IMR-90 (cell line): Measurements from ENCODE around the gene C1orf141. TPM values are rescaled to one million over a fixed set of nuclear protein-coding genes. Genes with fewer than 3 reads are reported as not detected.

Experiments
- ATAC-seq: fragments of 200-7000 bp; cut with Tn5 transposase; 2 replicates; pipeline ENCODE4 v1.9.1; 2020; ENCODE audit warnings: low read depth, mild to moderate bottlenecking, moderate library complexity
- BruUV-seq: library from RNA; stranded (reverse); fragments of 400-500 nt; replicated peaks from 2 replicates; lab custom pipeline; 2021; lab: Mats Ljungman, UMichigan
- CTCF ChIA-PET: fragments of 300-600 bp; formaldehyde crosslinking; extraction: SDS; loops from one replicate; lab custom pipeline; 2021; ENCODE audit warnings: antibody characterized with exemption; lab: Yijun Ruan, JAX
- POLR2A ChIA-PET: fragments of 300-600 bp; sonication (Branson Sonifier 250); formaldehyde crosslinking; loops from one replicate; lab custom pipeline; 2022; ENCODE audit warnings: antibody characterized with exemption; ENCODE audit not compliant: unreplicated experiment; lab: Charles Lee
- DNase-seq: peaks from one replicate; pipeline ENCODE4 v3.0.0; 2013
- H2AFZ ChIP-seq: replicated peaks from 2 replicates; pipeline ENCODE3; 2013; ENCODE audit warnings: low read length, mild to moderate bottlenecking; ENCODE audit not compliant: poor library complexity
- H2AK5ac ChIP-seq: 2 replicates; pipeline ENCODE4 v1.6.1; 2013; ENCODE audit warnings: low read depth, low read length, inconsistent platforms
- H2AK9ac ChIP-seq: replicated peaks from 2 replicates; pipeline ENCODE3; 2013; ENCODE audit warnings: mild to moderate bottlenecking, low read depth, low read length, moderate library complexity; ENCODE audit not compliant: poor library complexity
- H2BK120ac ChIP-seq: 2 replicates; pipeline ENCODE4 v1.6.1; 2013; ENCODE audit warnings: low read depth, low read length, inconsistent platforms
- H2BK15ac ChIP-seq: 3 replicates; pipeline ENCODE4 v1.6.1; 2013; ENCODE audit warnings: low read depth, low read length, inconsistent platforms
- H2BK20ac ChIP-seq: 2 replicates; pipeline ENCODE4 v1.6.1; 2013; ENCODE audit warnings: low read depth, mild to moderate bottlenecking, inconsistent platforms, low read length, moderate library complexity
- H2BK5ac ChIP-seq: 2 replicates; pipeline ENCODE4 v1.6.1; 2013; ENCODE audit warnings: mild to moderate bottlenecking, low read depth, low read length, inconsistent platforms; ENCODE audit not compliant: poor library complexity, severe bottlenecking
- H3K14ac ChIP-seq: replicated peaks from 2 replicates; pipeline ENCODE4 v1.6.1; 2013; ENCODE audit warnings: low read depth, low read length, inconsistent platforms
- H3K18ac ChIP-seq: 2 replicates; pipeline ENCODE4 v1.6.1; 2013; ENCODE audit warnings: low read depth, low read length, control low read depth
- H3K23ac ChIP-seq: 2 replicates; pipeline ENCODE4 v1.6.1; 2013; ENCODE audit warnings: low read depth, low read length, inconsistent platforms
- H3K27ac ChIP-seq: 2 replicates; pipeline ENCODE4 v1.5.1; 2013; ENCODE audit warnings: mild to moderate bottlenecking, control low read depth, low read length; ENCODE audit not compliant: insufficient read depth
- H3K27me3 ChIP-seq: 2 replicates; pipeline ENCODE4 v1.6.1; 2013; ENCODE audit warnings: low read length; ENCODE audit not compliant: control insufficient read depth, insufficient read depth
- H3K36me3 ChIP-seq: 2 replicates; pipeline ENCODE4 v1.6.1; 2013; ENCODE audit warnings: low read length, mixed read lengths; ENCODE audit not compliant: control insufficient read depth, insufficient read depth
- H3K4ac ChIP-seq: 2 replicates; pipeline ENCODE4 v1.6.1; 2013; ENCODE audit warnings: low read depth, low read length, inconsistent platforms
- H3K4me1 ChIP-seq: 2 replicates; pipeline ENCODE4 v1.6.1; 2013; ENCODE audit warnings: low read length, mixed read lengths; ENCODE audit not compliant: control insufficient read depth, insufficient read depth
- H3K4me2 ChIP-seq: 2 replicates; pipeline ENCODE4 v1.6.1; 2013; ENCODE audit warnings: low read depth, mild to moderate bottlenecking, control low read depth, low read length, moderate library complexity
- H3K4me3 ChIP-seq: 2 replicates; pipeline ENCODE4 v1.5.1; 2013; ENCODE audit warnings: low read depth, mild to moderate bottlenecking, control low read depth, low read length, moderate library complexity; ENCODE audit not compliant: insufficient read depth
- H3K56ac ChIP-seq: 2 replicates; pipeline ENCODE4 v1.6.1; 2013; ENCODE audit warnings: low read length, inconsistent platforms; ENCODE audit not compliant: insufficient read depth; ENCODE audit errors: extremely low read depth
- H3K79me1 ChIP-seq, 2 experiments: 2 replicates each; pipeline ENCODE4 v1.6.1; 2013; ENCODE audit warnings: low read length in 2 of 2, inconsistent platforms in 1 of 2, low read depth in 1 of 2
- H3K9ac ChIP-seq: 2 replicates; pipeline ENCODE4 v1.6.1; 2013; ENCODE audit warnings: low read depth, low read length, control low read depth
- H3K9me1 ChIP-seq: 2 replicates; pipeline ENCODE4 v1.6.1; 2013; ENCODE audit warnings: low read length, inconsistent platforms; ENCODE audit not compliant: insufficient read depth
- H3K9me3 ChIP-seq: 2 replicates; pipeline ENCODE4 v1.6.1; 2013; ENCODE audit warnings: low read length; ENCODE audit not compliant: control insufficient read depth, insufficient read depth
- H4K20me1 ChIP-seq: 2 replicates; pipeline ENCODE4 v1.6.1; 2013; ENCODE audit warnings: low read length, inconsistent platforms; ENCODE audit not compliant: insufficient read depth
- H4K5ac ChIP-seq: 2 replicates; pipeline ENCODE4 v1.6.1; 2013; ENCODE audit warnings: mild to moderate bottlenecking, low read depth, low read length, control low read depth
- H4K8ac ChIP-seq, 2 experiments: 2 replicates each; pipeline ENCODE4 v1.6.1; 2013; ENCODE audit warnings: low read depth in 2 of 2, low read length in 2 of 2, control low read depth in 1 of 2, inconsistent platforms in 1 of 2
- H4K91ac ChIP-seq: 2 replicates; pipeline ENCODE4 v1.6.1; 2013; ENCODE audit warnings: low read depth, low read length, inconsistent platforms; ENCODE audit not compliant: insufficient read depth
- CHD1 ChIP-seq: IDR thresholded peaks from 2 replicates; pipeline ENCODE4 v1.6.1; 2012; ENCODE audit warnings: low read depth, low read length, improper control_type of control experiment
- FOS ChIP-seq: fragments of 150-350 bp; IDR thresholded peaks from 2 replicates; pipeline ENCODE4 v1.6.1; 2016; ENCODE audit warnings: low read depth, low read length
- MAZ ChIP-seq: IDR thresholded peaks from 2 replicates; pipeline ENCODE4 v1.6.1; 2012; ENCODE audit warnings: low read depth, mild to moderate bottlenecking, low read length, improper control_type of control experiment, moderate library complexity, borderline replicate concordance
- RFX5 ChIP-seq: IDR thresholded peaks from 2 replicates; pipeline ENCODE4 v1.8.0; 2012; ENCODE audit warnings: low read depth, mild to moderate bottlenecking, low read length, moderate library complexity
- WGBS, 2 experiments: methylation state at CpG; one replicate each; pipeline versions ENCODE4 v1.1.5 to v1.1.7; 2013; ENCODE audit warnings: missing lambda C conversion rate in 2 of 2; ENCODE audit not compliant: insufficient read length in 1 of 2; ENCODE audit errors: extremely low coverage in 2 of 2; 5-methylcytosine and 5-hydroxymethylcytosine counted together
- dilution Hi-C: fragments of 300-500 bp; cut with HindIII; formaldehyde crosslinking; loops from one replicate; pipeline ENCODE4 v1.14.3; 2018; ENCODE audit warnings: low sequenced_read_pairs; ENCODE audit not compliant: unreplicated experiment
- in situ Hi-C: fragments of 300-500 bp; cut with MboI; formaldehyde crosslinking; loops from 3 replicates; pipeline ENCODE4 v1.14.3; 2019; ENCODE audit warnings: low sequenced_read_pairs, inconsistent platforms, mixed read lengths
- intact Hi-C: fragments of 100-400 bp; cut with micrococcal nuclease; formaldehyde crosslinking; loops from 2 replicates; pipeline ENCODE4 v1.10.0; 2022
- polyA plus RNA-seq, 3 experiments: library from polyadenylated mRNA; depleted of rRNA; stranded (reverse); fragments of >200 nt; gene quantifications; 2 replicates each; pipeline ENCODE4 v1.2.3, GENCODE V29; 2012; ENCODE audit warnings: low replicate concordance in 1 of 3
- total RNA-seq: library from RNA; depleted of rRNA; stranded (reverse); fragments of >200 nt; gene quantifications from 2 replicates; pipeline ENCODE4 v1.2.3, GENCODE V29; 2012

C1orf141 gene
- total and polyA plus RNA-seq, 2 of the 4 experiments (the other 2 are of a cell fraction): not detected

- Histone ChIP-seq H2BK120ac (no peak overlapping the region), H3K56ac (no peak overlapping the region), H3K4me3 (no peak overlapping the region), H2BK20ac (no peak overlapping the region), H3K14ac (no peak overlapping the region), H2AK5ac (no peak overlapping the region), H4K91ac (no peak overlapping the region), H3K4me1 (no peaks in the 10 kb centered on the region), H3K18ac (peak overlapping the region; percentile 45; the same call in 1 of the 2 replicates), H3K4ac (no peak overlapping the region), H3K27me3 (no peaks in the 10 kb centered on the region), H2AFZ (no peak overlapping the region), H3K79me1 (no peaks in the 10 kb centered on the region), H4K8ac (no peak overlapping the region), H3K23ac (no peak overlapping the region), H3K27ac (no peak overlapping the region), H2BK15ac (no peak overlapping the region), H3K9me3 (no peaks in the 10 kb centered on the region), H2BK5ac (no peak overlapping the region), H4K20me1 (no peaks in the 10 kb centered on the region), H3K9ac (no peak overlapping the region), H3K36me3 (no peaks in the 10 kb centered on the region), H3K4me2 (no peak overlapping the region), H3K9me1 (no peaks in the 10 kb centered on the region), H2AK9ac (no peak overlapping the region), H4K5ac (no peak overlapping the region)
- ChIA-PET CTCF (interaction anchor here (1.0 to 1.1 kb wide), 2 partner anchors 15 to 85 kb away, joined by 3 read pairs; no protein-coding TSS in a partner anchor), POLR2A (interaction anchor here (0.5 kb wide), 1 partner anchor 349 kb away, joined by 3 read pairs; no protein-coding TSS in a partner anchor)
- dilution Hi-C loops (no loop called here), intact Hi-C loops (no loop called here), in situ Hi-C loops (no loop called here)
- ATAC-seq: no peak
- peak; percentile 13 for DNase-seq
- WGBS, 2 experiments: no CpG with 5 or more reads among the region's 5 CpGs
- TF ChIP-seq MAZ: no peak
- TF ChIP-seq FOS: no peak
- TF ChIP-seq CHD1: no peak
- TF ChIP-seq RFX5: no peak
- no TSS peak for BruUV-seq
Observed at GRCh38 chr1:67126111-67126746, 8.5 kb downstream of the C1orf141 start.
